ENCODE data around the gene PTPRN2. TPM values are rescaled to one million over a fixed set of nuclear protein-coding genes. Genes with fewer than 3 reads are reported as not detected.

The PTPRN2 gene
- total and polyA plus RNA-seq, 2 donors (not counting 3 experiments of a cell fraction or from before 2014, with no cell fraction given) = 0.62 to 0.88 TPM

- FAIRE-seq = no peak
- Histone ChIP-seq H3K9me1 (replicated peaks; ENCODE audit: control insufficient read depth, extremely low read depth, insufficient read depth, low read length) (no peaks in the 10 kb centered on the region), H3K9me3 (replicated peaks; ENCODE audit: control insufficient read depth, insufficient read depth, low read length) (peaks cover 5% of the 10 kb centered on the region), H3K27me3 (ENCODE audit: control insufficient read depth in 2 of 2, insufficient read depth in 2 of 2, low read length in 2 of 2) (no peaks in the 10 kb centered on the region), H3K4me2 (ENCODE audit: insufficient read depth, low read length) (no peak overlapping the region), H4K20me1 (replicated peaks; ENCODE audit: control insufficient read depth, extremely low read depth, insufficient read depth, low read length) (no peaks in the 10 kb centered on the region), H3K9ac (replicated peaks; ENCODE audit: extremely low read depth, insufficient read depth, low read length) (no peak overlapping the region), H3K4me3 (replicated peaks in 1 of 3; ENCODE audit: insufficient read depth in 1 of 3, low read depth in 1 of 3, low read length in 3 of 3) (no peak overlapping the region), H3K36me3 (ENCODE audit: control insufficient read depth in 2 of 2, extremely low read depth in 1 of 2, insufficient read depth in 2 of 2, low read length in 2 of 2) (no peaks in the 10 kb centered on the region), H2AFZ (ENCODE audit: low read depth, low read length) (no peak overlapping the region), H3K4me1 (ENCODE audit: control insufficient read depth, extremely low read depth, insufficient read depth, low read length) (no peaks in the 10 kb centered on the region), H3K27ac (ENCODE audit: insufficient read depth, low read depth, low read length) (no peak overlapping the region), H3K79me2 (ENCODE audit: control insufficient read depth, insufficient read depth, low read length) (no peaks in the 10 kb centered on the region)
- ChIA-PET CTCF (no interaction called here), POLR2A (no interaction called here)
- no TSS peak for BruUV-seq (replicated peaks)
- intact Hi-C loops (cut with micrococcal nuclease) = no loop called here
- TF ChIP-seq FOS (IDR thresholded peaks at IDR 0.05; ENCODE audit: borderline replicate concordance, insufficient read depth, low read length) = no peak
- no peak for TF ChIP-seq JUN (IDR thresholded peaks at IDR 0.05; ENCODE audit: borderline replicate concordance, insufficient read depth, insufficient read length, low read depth)
- TF ChIP-seq, protein P1, sequence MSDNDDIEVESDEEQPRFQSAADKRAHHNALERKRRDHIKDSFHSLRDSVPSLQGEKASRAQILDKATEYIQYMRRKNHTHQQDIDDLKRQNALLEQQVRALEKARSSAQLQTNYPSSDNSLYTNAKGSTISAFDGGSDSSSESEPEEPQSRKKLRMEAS (IDR thresholded peaks at IDR 0.05; ENCODE audit: insufficient read depth, insufficient read length) = no peak
- no peak for TF ChIP-seq GATA2 (IDR thresholded peaks at IDR 0.05; ENCODE audit: insufficient read depth, insufficient read length, low read depth, low read length)
- TF ChIP-seq POLR2AphosphoS5 (IDR thresholded peaks at IDR 0.05; ENCODE audit: insufficient read depth, low read depth, low read length) = no peak
- TF ChIP-seq MYC (IDR thresholded peaks at IDR 0.05; ENCODE audit: low read depth, low read length) = no peak
- TF ChIP-seq, protein P2, sequence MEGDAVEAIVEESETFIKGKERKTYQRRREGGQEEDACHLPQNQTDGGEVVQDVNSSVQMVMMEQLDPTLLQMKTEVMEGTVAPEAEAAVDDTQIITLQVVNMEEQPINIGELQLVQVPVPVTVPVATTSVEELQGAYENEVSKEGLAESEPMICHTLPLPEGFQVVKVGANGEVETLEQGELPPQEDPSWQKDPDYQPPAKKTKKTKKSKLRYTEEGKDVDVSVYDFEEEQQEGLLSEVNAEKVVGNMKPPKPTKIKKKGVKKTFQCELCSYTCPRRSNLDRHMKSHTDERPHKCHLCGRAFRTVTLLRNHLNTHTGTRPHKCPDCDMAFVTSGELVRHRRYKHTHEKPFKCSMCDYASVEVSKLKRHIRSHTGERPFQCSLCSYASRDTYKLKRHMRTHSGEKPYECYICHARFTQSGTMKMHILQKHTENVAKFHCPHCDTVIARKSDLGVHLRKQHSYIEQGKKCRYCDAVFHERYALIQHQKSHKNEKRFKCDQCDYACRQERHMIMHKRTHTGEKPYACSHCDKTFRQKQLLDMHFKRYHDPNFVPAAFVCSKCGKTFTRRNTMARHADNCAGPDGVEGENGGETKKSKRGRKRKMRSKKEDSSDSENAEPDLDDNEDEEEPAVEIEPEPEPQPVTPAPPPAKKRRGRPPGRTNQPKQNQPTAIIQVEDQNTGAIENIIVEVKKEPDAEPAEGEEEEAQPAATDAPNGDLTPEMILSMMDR (IDR thresholded peaks at IDR 0.05; ENCODE audit: extremely low read depth in 1 of 2, insufficient read depth in 1 of 2, low read depth in 1 of 2, low read length in 2 of 2) = no peak
- no peak for TF ChIP-seq EZH2 (IDR thresholded peaks at IDR 0.05; ENCODE audit: borderline replicate concordance, low read depth, low read length, severe bottlenecking)
- TF ChIP-seq POLR2A (IDR thresholded peaks at IDR 0.05; ENCODE audit: low read depth, low read length) = no peak
- dilution Hi-C loops (cut with MboI; ENCODE audit: extremely low pct_ligation_motif_present, low sequenced_read_pairs) = no loop called here
- no peak for DNase-seq (ENCODE audit: low read depth, low spot score)
These were observed 215.8 kb downstream of the PTPRN2 start for GRCh38 chr7:158371856-158372255.

Data from endothelial cell of umbilical vein (primary cell).